Posterior vena cava (tissue), 2 donors: ENCODE results near the gene MCU. TPM values are rescaled to one million over a fixed set of nuclear protein-coding genes. Genes with fewer than 3 reads are reported as not detected.

Experiments
- microRNA-seq, 2 donors: library from miRNA; unstranded; fragments of <30 nt; microRNA quantifications; one replicate each; pipeline ENCODE4 v1.2.0, GENCODE V29; 2020 to 2021; ENCODE audit warnings: borderline microRNAs expressed in 2 of 2
- total RNA-seq, 2 donors: library from RNA; stranded (reverse); fragmentation: NEBNext Ultra II Directional; extraction: Animal tissue kit (Norgen Biotek cat#: 25700); gene quantifications; one replicate each; pipeline ENCODE4 v1.2.1, GENCODE V29; 2021
- donor health status: DM: yes; HTN: yes; CAD: no.
- donor health status: DM: yes; HTN: yes; CAD: no.

The MCU gene
- total RNA-seq, 2 donors from 2014 or later: 23.7 to 24.0 TPM

Small RNA genes lying within 50 kb of the gene (microRNA-seq; reads per million reads assigned to microRNA genes)
- 0 to 0.97 reads per million in 2 donors for gene MIR4676

Other genes with a start within 250 kb of the MCU start
- 10 to 100 TPM; 57.6 to 58.9 TPM for gene MICU1, start 66.1 kb upstream of the MCU start, total RNA-seq
- gene OIT3, start 201.6 kb downstream of the MCU start, total RNA-seq: not detected